Chondrocyte (in vitro differentiated cells): ENCODE results near the gene MACROD2. TPM values are rescaled to one million over a fixed set of nuclear protein-coding genes. Genes with fewer than 3 reads are reported as not detected.

Experiments used
- DNase-seq: peaks from one replicate; pipeline ENCODE4 v3.0.0; 2021; ENCODE audit warnings: mixed read lengths, low spot score
- H3K27ac Mint-ChIP-seq: one replicate; pipeline ENCODE4 v1.8.0; 2021; ENCODE audit warnings: mild to moderate bottlenecking, moderate library complexity, mixed read lengths; ENCODE audit not compliant: unreplicated experiment
- H3K27me3 Mint-ChIP-seq: 2 replicates; pipeline ENCODE4 v1.8.0; 2021; ENCODE audit warnings: low read depth, mixed read lengths
- H3K36me3 Mint-ChIP-seq: 2 replicates; pipeline ENCODE4 v1.8.0; 2021; ENCODE audit warnings: low read depth, mixed read lengths
- H3K4me1 Mint-ChIP-seq: 2 replicates; pipeline ENCODE4 v1.8.0; 2021; ENCODE audit warnings: low read depth, mild to moderate bottlenecking, mixed read lengths
- H3K4me3 Mint-ChIP-seq: one replicate; pipeline ENCODE4 v1.8.0; 2021; ENCODE audit warnings: mild to moderate bottlenecking, moderate library complexity, mixed read lengths; ENCODE audit not compliant: unreplicated experiment
- H3K9me3 Mint-ChIP-seq: 2 replicates; pipeline ENCODE4 v1.8.0; 2021; ENCODE audit warnings: low read depth, mixed read lengths
- total RNA-seq: library from RNA; stranded (reverse); gene quantifications from 3 replicates; pipeline ENCODE4 v1.2.1, GENCODE V29; 2021
- TF ChIP-seq, protein P1 (sequence below): fragments of 200-600 bp; sonication (generic); IDR thresholded peaks from 2 replicates; pipeline ENCODE4 v1.5.0; 2021; ENCODE audit warnings: antibody characterized with exemption, mild to moderate bottlenecking, moderate library complexity

Gene MACROD2
- total RNA-seq, 1 donor from 2014 or later = 3.2 TPM

DNA sequence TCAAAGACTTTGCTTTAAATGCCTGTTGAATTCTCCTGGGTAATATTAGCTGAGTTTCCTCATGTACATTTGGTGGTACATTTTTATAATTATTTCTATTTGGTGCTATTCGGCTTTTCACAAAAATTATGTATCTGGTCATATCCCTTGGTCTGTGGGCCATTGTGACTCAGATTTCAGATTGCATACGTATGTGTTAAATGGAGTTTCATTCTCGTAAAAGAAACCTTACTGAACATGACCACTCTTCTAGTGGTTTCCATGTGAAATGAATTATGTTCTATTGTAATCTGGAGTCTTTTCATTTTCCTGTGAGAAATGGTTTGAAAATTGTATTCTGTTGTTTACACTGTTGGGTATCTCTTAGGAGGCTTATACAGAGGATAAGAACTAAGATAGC lies 728.3 kb downstream of the MACROD2 start:
- no peaks in the 10 kb centered on the region for H3K4me1 Mint-ChIP-seq
- no peaks in the 10 kb centered on the region for H3K9me3 Mint-ChIP-seq
- no peak for DNase-seq
- H3K36me3 Mint-ChIP-seq = no peaks in the 10 kb centered on the region
- TF ChIP-seq, protein P1, sequence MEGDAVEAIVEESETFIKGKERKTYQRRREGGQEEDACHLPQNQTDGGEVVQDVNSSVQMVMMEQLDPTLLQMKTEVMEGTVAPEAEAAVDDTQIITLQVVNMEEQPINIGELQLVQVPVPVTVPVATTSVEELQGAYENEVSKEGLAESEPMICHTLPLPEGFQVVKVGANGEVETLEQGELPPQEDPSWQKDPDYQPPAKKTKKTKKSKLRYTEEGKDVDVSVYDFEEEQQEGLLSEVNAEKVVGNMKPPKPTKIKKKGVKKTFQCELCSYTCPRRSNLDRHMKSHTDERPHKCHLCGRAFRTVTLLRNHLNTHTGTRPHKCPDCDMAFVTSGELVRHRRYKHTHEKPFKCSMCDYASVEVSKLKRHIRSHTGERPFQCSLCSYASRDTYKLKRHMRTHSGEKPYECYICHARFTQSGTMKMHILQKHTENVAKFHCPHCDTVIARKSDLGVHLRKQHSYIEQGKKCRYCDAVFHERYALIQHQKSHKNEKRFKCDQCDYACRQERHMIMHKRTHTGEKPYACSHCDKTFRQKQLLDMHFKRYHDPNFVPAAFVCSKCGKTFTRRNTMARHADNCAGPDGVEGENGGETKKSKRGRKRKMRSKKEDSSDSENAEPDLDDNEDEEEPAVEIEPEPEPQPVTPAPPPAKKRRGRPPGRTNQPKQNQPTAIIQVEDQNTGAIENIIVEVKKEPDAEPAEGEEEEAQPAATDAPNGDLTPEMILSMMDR = no peak
- H3K4me3 Mint-ChIP-seq = no peak overlapping the region
- no peaks in the 10 kb centered on the region for H3K27me3 Mint-ChIP-seq
- H3K27ac Mint-ChIP-seq = no peak overlapping the region

DNA sequence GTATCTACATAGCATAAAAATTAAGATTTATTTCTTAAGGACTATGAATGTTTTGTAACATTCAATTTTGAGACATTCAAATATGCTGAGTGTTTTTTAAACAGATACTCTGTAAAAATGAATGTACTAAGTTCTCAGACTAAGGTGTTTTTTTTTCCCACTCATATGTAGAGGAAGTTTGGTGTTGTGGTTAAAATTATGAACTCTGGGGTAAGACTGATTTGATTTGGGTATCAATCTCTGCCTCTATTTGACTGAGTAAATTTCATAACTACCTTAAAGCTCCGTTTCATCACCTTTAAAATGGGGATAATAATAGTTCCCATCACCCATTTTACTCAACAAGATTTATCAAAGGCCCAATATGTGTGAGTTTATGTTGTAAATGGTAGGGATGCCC lies 728.7 kb downstream of the MACROD2 start:
- Mint-ChIP-seq H3K27me3 (no peaks in the 10 kb centered on the region), H3K9me3 (no peaks in the 10 kb centered on the region), H3K27ac (no peak overlapping the region), H3K36me3 (no peaks in the 10 kb centered on the region), H3K4me1 (no peaks in the 10 kb centered on the region), H3K4me3 (no peak overlapping the region)
- no peak for DNase-seq
- TF ChIP-seq, protein P1 = no peak

DNA sequence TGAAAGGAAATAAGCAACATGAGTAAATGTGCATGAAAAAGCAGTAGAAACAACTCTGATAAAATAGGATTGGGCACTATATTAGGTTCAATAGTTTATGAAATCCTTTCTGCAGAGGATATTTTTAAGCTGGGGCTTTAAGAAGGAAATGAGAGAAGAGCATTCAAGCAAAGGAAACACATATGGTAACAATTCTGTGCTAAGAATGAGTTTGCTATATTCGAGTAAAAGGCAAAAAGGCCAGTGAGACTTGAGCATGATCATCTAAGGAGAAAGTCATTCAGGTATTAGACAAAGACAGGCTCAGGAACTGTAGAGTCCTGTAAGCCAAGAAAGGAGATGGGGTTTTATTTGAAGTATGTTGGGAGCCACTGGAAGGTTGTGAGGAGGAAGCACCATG lies 729.2 kb downstream of the MACROD2 start:
- H3K4me1 Mint-ChIP-seq = no peaks in the 10 kb centered on the region
- TF ChIP-seq, protein P1 = no peak
- DNase-seq = no peak
- no peaks in the 10 kb centered on the region for H3K9me3 Mint-ChIP-seq
- no peaks in the 10 kb centered on the region for H3K27me3 Mint-ChIP-seq
- no peaks in the 10 kb centered on the region for H3K36me3 Mint-ChIP-seq
- no peak overlapping the region for H3K4me3 Mint-ChIP-seq
- H3K27ac Mint-ChIP-seq = no peak overlapping the region

DNA sequence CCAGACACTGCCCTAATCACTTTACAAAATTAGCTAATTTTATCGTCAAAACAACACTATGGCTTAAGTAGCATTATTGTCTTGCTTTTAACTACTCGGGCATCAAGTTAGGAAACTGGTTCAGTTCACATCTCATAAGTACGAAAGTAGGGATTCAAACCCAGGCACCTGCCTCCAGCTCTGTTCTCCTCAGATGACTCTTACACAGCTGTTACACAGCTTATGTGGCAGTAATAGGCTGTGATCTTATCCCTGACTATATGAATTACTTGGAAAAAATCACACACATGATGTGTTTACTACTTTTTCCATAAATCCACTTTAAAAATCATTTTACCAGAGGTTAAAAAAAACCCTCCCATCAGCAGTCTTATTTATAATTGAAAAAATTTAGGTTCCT lies 731.3 kb downstream of the MACROD2 start:
- no peak for DNase-seq
- Mint-ChIP-seq H3K4me1 (no peaks in the 10 kb centered on the region), H3K27ac (no peak overlapping the region), H3K4me3 (no peak overlapping the region), H3K9me3 (no peaks in the 10 kb centered on the region), H3K27me3 (no peaks in the 10 kb centered on the region), H3K36me3 (no peaks in the 10 kb centered on the region)
- TF ChIP-seq, protein P1 = no peak

DNA sequence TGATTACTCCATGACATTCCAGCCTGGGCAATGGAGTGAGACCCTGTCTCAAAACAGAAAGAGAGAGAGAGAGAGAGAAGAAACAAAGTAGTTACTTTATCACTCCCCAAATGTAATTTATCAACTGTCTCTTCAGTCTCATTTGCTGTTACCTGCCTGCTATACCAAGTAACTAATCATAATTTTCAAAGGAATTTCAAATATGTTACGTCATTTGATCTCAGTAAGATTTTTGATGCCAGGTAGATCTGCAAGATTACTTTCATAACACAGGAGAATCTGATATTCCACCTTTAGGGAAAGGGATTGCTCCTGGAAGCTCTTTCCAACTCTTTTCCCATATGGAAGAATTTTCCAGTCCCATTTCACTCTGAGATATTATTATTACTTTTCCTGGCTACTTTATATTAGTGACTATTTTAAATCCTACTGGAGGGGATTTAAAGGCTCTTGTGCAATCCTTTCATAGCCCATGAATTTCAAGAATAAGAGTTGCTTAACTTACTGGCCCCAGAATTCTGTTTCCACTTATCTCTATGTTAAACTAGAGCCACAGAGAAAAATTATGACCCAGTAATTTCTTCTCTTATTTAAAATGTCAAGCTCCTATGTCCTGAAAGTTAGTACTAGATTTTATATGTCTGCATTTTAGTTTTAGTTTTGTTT lies 732.3 kb downstream of the MACROD2 start:
- no peak for DNase-seq
- TF ChIP-seq, protein P1 = no peak
- Mint-ChIP-seq H3K4me1 (no peaks in the 10 kb centered on the region), H3K36me3 (no peaks in the 10 kb centered on the region), H3K4me3 (no peak overlapping the region), H3K9me3 (no peaks in the 10 kb centered on the region), H3K27me3 (no peaks in the 10 kb centered on the region), H3K27ac (no peak overlapping the region)
